ENCODE data around the gene SKP1.

Gene SKP1

DNA sequence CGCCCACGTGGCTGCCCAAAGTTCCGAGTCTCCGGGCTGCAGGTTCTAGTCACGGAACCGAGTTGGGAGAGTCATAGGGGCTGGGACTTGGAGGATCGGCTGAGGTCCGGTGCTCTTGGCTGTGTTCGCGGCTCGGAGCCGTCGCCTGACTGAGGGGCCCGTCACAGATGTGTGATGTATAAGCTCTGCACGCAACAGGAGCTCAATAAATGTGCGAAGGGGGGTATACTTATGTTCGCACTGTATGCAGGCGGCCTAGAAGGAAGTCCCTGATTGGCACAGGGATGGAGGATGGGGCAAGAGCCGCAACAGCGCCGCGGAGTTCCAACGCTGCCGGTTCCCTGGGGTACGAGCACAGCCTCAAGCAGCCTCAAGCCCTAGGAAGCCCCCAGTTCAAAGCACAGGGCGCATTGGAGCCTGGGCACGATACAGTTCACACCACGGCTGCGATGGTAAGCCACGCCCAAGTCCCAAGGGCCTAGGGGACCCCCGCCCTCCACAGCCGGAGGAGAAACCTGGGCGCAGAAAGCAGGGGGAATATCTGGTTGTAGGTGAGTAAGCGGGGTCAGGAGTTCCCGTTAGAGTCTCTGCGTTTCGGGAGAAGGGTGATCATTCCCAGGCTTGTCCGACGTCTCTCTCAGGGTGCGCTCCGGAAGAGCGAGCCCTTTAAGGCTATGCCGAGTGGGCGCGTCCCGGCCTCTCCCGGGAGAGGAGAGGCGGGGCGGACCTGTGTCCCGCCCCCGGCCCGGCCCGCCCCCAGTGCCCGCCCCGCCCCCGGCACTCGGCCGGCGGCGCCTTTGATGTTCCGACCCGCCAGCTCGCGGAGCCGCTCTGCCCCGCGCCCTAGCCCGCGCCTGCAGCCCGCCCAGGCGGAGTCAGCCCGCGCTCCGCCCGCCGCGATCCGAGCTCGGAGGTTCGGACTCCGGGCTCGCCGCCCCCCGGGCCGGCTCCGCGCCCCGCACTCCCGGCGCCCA is 62.6 kb downstream of the SKP1 start, which contains the start of gene TCF7:
TSS of gene TCF7 (plus strand) at position 780 of the 974 bp plus-strand sequence. CDS start 226 bp downstream, outside the sequence.
- DNase-seq (ENCODE audit: low read depth in 2 of 2), result peak; percentile 58 to 68

DNA sequence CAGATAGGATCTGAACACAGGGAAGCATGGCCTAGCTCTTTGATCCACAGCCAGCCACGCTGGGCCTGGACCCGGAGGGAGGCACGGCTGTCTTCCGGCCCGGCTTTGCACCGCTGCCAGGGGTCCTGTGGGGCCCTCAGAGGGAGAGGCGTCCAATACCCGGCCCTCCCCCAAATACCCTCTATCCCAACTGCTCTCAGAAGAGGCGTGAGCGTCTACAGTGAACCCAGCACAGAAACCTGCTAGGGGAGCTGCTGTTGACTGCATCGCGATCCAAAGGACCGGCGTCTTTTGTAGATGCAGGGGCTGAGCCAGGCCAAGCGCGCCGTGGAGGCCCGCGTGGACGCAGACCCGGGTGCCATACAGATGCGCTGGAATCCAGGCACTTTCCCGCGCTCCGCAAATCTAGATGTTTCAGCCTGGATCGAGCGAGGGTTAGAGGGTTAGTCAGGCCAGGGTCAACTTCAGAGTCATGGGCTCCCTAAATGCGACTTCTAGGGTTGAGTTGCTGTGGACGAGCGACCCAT is 63.3 kb downstream of the SKP1 start:
- DNase-seq (ENCODE audit: low read depth in 2 of 2), result no peak

DNA sequence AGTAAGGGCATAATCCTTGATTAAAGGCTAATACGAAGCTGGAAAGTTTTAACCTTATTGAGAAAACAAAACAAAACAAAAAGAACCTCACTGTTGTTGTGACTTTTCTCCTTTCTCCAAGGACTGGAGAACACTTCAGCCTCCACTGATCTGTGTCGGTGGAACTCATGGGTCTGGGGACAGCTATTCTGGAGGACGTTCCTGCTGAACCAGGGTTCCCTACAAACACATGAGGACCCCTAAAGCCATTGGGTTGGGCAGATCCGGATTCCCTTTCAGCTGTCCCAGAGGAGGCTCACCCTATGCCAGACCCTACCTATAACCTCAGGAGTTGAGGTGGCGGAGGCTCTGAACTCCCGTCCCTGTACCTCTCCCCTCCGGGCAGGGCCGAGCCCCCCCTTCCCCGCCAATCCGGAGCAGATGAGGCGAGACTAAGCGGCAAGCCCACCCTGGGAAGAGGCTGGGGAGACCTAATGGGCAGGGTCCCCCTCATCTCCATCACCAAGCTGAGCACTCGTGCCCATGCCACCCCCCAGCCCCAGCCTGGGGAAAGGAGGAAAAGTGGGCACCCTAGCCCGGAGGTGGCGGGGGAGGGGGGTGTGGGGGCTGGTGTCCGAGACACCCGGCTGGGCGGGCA is 63.9 kb downstream of the SKP1 start:
- no peak for DNase-seq (ENCODE audit: low read depth in 2 of 2)

DNA sequence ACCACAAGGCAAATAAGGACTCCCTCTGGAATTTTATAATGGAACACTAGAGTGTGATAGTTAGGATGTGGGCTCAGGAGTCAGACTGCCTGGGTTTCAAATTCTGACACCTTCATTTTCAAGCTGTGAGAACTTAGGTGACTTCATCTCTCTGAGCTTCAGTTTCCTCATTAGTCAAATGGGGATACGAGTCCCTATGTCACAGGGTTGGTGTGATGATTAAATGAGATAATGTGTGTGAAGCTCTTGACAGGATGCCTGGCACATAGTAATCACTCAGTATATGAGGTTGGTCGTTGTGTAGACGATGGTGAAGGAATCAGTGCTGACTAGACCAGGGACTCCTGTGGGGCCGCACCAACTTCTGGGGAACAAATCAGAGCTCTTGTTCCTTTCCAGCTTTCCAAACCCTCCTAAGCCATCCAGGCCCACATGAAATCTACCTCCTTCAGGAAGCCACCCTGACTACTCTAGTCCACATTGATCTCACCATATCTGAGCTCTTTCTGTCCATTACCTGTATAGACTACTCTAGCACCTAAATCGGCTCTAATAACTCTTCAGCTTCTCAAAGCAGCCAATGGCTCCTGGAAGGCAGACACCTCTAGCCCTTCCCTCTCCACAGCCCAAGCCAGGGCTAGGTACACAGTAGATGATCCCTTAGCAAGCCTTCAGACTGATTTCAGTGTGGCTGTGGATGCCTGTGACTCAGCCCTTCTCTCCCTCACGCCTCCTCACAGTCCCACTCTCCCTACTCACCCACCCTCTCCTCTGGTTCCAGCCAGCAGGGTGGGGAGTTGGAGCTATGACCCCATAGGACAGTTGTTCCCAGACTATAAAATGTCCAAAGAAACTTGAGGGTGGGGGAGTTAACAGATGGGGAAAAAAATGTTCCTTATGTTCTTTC is 64.8 kb downstream of the SKP1 start:
- no peak for DNase-seq (ENCODE audit: low read depth in 2 of 2)

DNA sequence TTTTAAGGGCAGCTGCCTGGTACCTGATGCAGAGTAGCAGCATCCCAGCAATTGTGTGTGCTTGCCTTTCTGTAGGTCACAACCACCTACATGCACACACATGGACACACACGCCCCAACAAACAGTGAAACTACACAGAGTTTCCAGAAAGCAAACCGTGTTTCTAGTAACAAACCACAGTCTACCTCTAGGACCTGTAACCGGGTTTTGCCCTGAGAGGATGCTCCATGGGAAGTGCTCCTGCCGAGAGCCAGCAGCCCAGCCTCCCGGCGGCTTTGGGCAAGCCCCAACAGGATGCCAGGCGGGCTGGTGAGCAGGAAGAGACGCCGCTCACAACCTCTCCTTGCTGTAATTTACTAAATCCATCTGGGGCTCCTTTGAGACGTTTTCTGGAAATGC is 66.4 kb downstream of the SKP1 start:
- no peak for DNase-seq (ENCODE audit: low read depth in 2 of 2)

- no peak for DNase-seq (ENCODE audit: low read depth in 2 of 2)
Observed at GRCh38 chr5:134107779-134108178, 69.0 kb downstream of the SKP1 start.

DNA sequence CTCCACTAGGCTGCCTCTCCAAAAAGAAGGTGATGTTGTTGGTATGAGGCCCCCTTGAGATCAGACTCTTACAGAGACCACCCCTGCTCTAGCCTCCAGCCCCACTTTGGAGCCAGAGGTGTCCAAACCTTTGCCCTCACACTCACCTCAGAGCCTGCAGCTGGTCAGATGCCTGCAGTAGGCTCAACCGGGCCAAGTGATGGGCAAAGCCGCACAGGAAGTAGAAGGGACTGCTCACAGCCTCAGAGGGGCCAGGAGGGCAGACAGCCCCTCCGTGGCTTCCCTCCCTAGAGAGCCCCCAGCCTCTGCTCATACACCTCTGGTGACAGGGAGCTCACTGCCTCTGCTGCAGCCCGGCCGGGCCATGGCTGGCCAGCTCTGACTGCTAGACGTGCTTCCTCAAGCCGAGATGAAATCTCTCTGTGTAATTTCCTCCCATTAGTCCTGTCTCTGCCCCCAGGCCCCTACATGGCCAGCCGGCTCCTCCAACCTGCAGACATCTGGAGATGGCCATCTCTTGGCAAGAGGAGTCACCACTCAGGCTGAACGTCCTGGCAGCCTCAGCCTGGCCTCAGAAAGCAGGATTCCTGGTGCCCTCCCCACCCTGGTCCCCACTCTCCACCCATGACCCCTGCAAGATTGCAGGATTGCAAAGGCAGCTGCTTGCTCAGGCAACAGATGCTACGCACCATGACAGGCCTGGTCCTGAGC is 69.6 kb downstream of the SKP1 start:
- DNase-seq (ENCODE audit: low read depth in 2 of 2), result no peak

GRCh38 chr5:134103998-134104654 is 72.6 kb downstream of the SKP1 start:
- DNase-seq (ENCODE audit: low read depth in 2 of 2), result no peak

DNA sequence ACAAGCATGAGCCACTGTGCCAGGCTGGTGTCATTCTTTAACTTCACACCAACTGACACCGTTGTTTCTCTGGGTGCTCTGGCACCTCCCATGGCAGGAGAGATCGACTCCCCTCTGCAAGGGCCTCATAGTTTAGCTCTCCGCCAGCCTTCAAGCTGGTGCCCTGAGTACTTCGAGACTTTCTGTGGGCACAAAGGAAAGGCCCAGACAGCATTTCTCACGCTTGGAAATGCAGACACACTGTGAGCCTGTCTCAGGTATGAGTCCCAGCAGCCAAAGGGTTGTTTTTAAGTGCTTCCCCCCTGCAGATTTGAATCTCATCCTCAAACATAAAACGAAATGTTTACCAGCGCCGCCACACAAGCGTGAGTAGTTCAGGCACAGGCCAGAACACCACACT is 73.4 kb downstream of the SKP1 start:
- no peak for DNase-seq (ENCODE audit: low read depth in 2 of 2)

DNA sequence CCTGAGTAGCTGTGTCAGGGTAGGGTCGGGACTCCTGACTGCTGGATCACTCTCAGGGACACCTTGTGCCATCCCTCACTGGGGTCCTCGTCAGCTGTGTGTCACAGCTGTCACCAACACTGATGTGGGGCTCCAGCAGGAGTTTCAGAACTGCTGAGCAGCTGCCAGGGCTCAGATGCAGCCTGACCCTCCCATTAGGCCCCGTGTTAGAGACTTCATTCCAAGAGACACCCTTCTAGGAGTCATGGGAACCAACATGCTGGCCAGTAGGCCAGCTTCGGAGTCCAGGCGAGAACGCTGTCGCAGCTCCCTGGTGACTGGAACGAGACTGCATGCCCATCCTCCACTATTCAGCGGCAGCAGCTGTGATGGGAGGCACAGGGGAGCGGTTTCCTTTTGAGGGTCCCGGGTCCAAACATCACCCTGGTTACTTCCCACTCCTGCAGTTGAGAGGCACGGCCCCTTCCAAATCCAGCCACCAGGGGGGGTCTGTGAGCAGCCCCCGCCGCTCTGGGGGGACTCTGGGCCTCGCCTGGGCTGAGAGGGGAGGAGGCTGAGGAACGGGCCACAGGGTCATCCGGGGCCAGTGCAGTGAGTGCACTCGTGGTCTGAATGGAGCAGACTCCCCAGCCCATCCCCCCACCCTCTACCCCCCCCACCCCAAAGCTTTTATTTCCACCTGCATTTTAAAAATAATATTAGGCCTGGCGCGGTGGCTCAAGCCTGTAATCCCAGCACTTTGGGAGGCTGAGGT is 74.9 kb downstream of the SKP1 start:
- peak; percentile 61 to 63 for DNase-seq (ENCODE audit: low read depth in 2 of 2)

- peak; percentile 79 to 83 for DNase-seq (ENCODE audit: low read depth in 2 of 2)
Observed at GRCh38 chr5:134100283-134101091, 76.3 kb downstream of the SKP1 start.

- no peak for DNase-seq (ENCODE audit: low read depth in 2 of 2)
Observed at GRCh38 chr5:134099939-134100282, 76.8 kb downstream of the SKP1 start.

GRCh38 chr5:134099288-134099872 is 77.4 kb downstream of the SKP1 start:
- no peak for DNase-seq (ENCODE audit: low read depth in 2 of 2)
